Brain microvascular endothelial cell (primary cell): ENCODE results near the gene PVALB.
A peak's percentile ranks its signal among the peaks of the same experiment; 100 is the strongest.

Experiments used
- DNase-seq: peaks from one replicate; pipeline ENCODE4 v3.0.0-alpha.2; 2020
- H3K27ac ChIP-seq: fragments of 250-450 bp; sonication (Bioruptor Pico); 2 replicates; pipeline ENCODE4 v1.5.1; 2020; ENCODE audit warnings: mild to moderate bottlenecking, moderate library complexity
- H3K27me3 ChIP-seq: fragments of 250-450 bp; sonication (Bioruptor Pico); replicated peaks from 2 replicates; pipeline ENCODE4 v1.5.1; 2020; ENCODE audit warnings: mild to moderate bottlenecking
- H3K36me3 ChIP-seq: fragments of 250-450 bp; sonication (Bioruptor Pico); replicated peaks from 2 replicates; pipeline ENCODE4 v1.5.1; 2020; ENCODE audit warnings: mild to moderate bottlenecking
- H3K4me3 ChIP-seq: 2 replicates; pipeline ENCODE4 v1.5.1; 2011; ENCODE audit warnings: low read depth, mild to moderate bottlenecking, control low read depth, low read length, moderate library complexity
- in situ Hi-C: cut with HindIII; loops from 2 replicates; pipeline ENCODE4 v1.10.0; 2017; ENCODE audit warnings: low sequenced_read_pairs, low pct_ligation_motif_present
- TF ChIP-seq, protein P1 (sequence below): IDR thresholded peaks from 2 replicates; pipeline ENCODE4 v1.5.1; 2011; ENCODE audit warnings: low read depth, mild to moderate bottlenecking, moderate library complexity, low read length, control low read depth, inconsistent platforms; ENCODE audit errors: missing control alignments

Gene PVALB

GRCh38 chr22:36787204-36787988 lies 29.4 kb downstream of the PVALB start:
- Histone ChIP-seq H3K4me3 (no peak overlapping the region), H3K27me3 (peaks cover 4% of the 10 kb centered on the region), H3K27ac (no peak overlapping the region), H3K36me3 (no peaks in the 10 kb centered on the region)
- no peak for DNase-seq
- TF ChIP-seq, protein P1, sequence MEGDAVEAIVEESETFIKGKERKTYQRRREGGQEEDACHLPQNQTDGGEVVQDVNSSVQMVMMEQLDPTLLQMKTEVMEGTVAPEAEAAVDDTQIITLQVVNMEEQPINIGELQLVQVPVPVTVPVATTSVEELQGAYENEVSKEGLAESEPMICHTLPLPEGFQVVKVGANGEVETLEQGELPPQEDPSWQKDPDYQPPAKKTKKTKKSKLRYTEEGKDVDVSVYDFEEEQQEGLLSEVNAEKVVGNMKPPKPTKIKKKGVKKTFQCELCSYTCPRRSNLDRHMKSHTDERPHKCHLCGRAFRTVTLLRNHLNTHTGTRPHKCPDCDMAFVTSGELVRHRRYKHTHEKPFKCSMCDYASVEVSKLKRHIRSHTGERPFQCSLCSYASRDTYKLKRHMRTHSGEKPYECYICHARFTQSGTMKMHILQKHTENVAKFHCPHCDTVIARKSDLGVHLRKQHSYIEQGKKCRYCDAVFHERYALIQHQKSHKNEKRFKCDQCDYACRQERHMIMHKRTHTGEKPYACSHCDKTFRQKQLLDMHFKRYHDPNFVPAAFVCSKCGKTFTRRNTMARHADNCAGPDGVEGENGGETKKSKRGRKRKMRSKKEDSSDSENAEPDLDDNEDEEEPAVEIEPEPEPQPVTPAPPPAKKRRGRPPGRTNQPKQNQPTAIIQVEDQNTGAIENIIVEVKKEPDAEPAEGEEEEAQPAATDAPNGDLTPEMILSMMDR, result no peak
- in situ Hi-C loops, result no loop called here

- Histone ChIP-seq H3K27me3 (peaks cover 4% of the 10 kb centered on the region), H3K36me3 (no peaks in the 10 kb centered on the region), H3K4me3 (no peak overlapping the region), H3K27ac (no peak overlapping the region)
- TF ChIP-seq, protein P1, result no peak
- no peak for DNase-seq
- in situ Hi-C loops, result no loop called here
Measured at GRCh38 chr22:36783743-36784142, 33.1 kb downstream of the PVALB start.

GRCh38 chr22:36781656-36782627 lies 34.9 kb downstream of the PVALB start:
- in situ Hi-C loops, result no loop called here
- no peak overlapping the region for H3K27ac ChIP-seq
- TF ChIP-seq, protein P1, result peak; percentile 93
- H3K36me3 ChIP-seq, result no peaks in the 10 kb centered on the region
- DNase-seq, result peak; percentile 79
- H3K4me3 ChIP-seq, result no peak overlapping the region
- no peaks in the 10 kb centered on the region for H3K27me3 ChIP-seq

GRCh38 chr22:36778020-36778419 lies 38.8 kb downstream of the PVALB start:
- in situ Hi-C loops, result no loop called here
- TF ChIP-seq, protein P1, result no peak

DNA sequence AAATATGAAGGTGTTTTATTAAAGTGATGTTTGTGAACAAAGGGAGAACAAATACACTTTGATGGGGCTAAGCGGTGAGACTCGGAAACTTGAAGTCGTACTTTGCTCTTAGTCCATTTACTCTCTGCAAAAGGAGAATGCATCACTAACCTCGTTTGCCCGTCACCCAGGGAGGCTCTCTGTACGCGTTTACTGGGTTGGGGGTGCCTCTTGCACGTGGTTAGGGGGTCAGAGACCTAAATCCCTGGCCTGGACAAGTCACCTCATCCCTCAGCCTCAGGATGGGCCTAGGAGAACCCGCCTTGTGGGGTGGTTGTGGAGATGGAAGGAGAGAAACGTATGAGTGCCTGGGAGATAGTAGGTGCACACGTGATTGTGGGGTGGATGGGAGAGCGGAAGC lies 40.1 kb downstream of the PVALB start:
- TF ChIP-seq, protein P1, result no peak
- DNase-seq, result no peak
- H3K27ac ChIP-seq, result no peak overlapping the region
- in situ Hi-C loops, result no loop called here
- peak overlapping the region; percentile 32 for H3K4me3 ChIP-seq
- H3K27me3 ChIP-seq, result no peaks in the 10 kb centered on the region
- no peaks in the 10 kb centered on the region for H3K36me3 ChIP-seq

More at GRCh38 chr22:36778020-36778419, 38.8 kb downstream of the PVALB start:
- H3K36me3 ChIP-seq, result no peaks in the 10 kb centered on the region
- DNase-seq, result no peak
- no peak overlapping the region for H3K4me3 ChIP-seq
- no peak overlapping the region for H3K27ac ChIP-seq
- H3K27me3 ChIP-seq, result no peaks in the 10 kb centered on the region
